Fibroblast of the aortic adventitia (primary cell): ENCODE measurements around the gene AFAP1. TPM values are rescaled to one million over a fixed set of nuclear protein-coding genes. Genes with fewer than 3 reads are reported as not detected.

Experiments
- DNase-seq: peaks from one replicate; pipeline ENCODE4 v3.0.0-alpha.2; 2010; ENCODE audit warnings: low read depth
- H3K4me3 ChIP-seq: 2 replicates; pipeline ENCODE4 v1.5.1; 2011; ENCODE audit warnings: low read depth, mild to moderate bottlenecking, control low read depth, low read length, moderate library complexity
- CTCF ChIP-seq: IDR thresholded peaks from 2 replicates; pipeline ENCODE4 v1.5.1; 2011; ENCODE audit warnings: mild to moderate bottlenecking, low read length, control low read depth, inconsistent platforms; ENCODE audit not compliant: insufficient read depth
- total RNA-seq: library from RNA; depleted of rRNA; stranded (reverse); fragments of >200 nt; gene quantifications from 2 replicates; pipeline ENCODE4 v1.2.3, GENCODE V29; 2012; ENCODE audit warnings: low replicate concordance

Gene AFAP1
- total RNA-seq, 1 donor: 66.0 TPM

- DNase-seq: no peak
- H3K4me3 ChIP-seq: no peak overlapping the region
- TF ChIP-seq CTCF: no peak
Observed at GRCh38 chr4:7984286-7984925, 44.7 kb upstream of the AFAP1 start.

GRCh38 chr4:7983296-7983695, 43.6 kb upstream of the AFAP1 start:
- no peak overlapping the region for H3K4me3 ChIP-seq
- DNase-seq: no peak
- TF ChIP-seq CTCF: no peak

DNA sequence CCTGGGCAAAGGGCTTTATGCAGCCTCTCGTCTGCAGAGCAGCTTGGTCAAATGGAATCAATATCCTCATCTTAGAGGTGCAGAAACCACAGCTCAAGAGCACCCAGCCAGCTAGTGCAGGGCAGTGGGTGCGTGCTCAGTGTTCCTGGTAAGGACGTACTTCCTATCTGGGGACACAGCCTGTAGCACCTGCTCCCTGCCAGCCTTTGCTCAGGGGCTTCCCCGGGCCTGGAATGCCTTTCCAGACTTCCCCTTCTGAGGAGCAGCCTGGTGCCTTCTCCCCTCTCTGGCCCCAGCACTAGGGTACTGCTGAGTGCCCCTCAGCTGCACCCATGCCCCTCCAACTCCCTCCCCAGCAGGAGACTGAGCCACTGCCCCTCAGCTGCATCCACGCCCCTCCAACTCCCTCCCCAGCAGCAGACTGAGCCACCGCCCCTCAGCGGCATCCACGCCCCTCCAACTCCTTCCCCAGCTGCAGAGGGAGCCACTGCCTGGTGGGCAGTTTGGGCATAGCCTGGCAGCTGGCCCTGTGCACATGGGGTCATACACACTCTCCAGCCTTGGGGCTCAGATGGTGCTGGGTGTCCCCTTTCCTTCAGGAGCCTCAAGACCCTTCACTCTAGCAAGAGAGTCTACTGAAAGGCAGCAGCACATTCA, 42.2 kb upstream of the AFAP1 start:
- no peak for TF ChIP-seq CTCF
- DNase-seq: no peak
- no peak overlapping the region for H3K4me3 ChIP-seq

DNA sequence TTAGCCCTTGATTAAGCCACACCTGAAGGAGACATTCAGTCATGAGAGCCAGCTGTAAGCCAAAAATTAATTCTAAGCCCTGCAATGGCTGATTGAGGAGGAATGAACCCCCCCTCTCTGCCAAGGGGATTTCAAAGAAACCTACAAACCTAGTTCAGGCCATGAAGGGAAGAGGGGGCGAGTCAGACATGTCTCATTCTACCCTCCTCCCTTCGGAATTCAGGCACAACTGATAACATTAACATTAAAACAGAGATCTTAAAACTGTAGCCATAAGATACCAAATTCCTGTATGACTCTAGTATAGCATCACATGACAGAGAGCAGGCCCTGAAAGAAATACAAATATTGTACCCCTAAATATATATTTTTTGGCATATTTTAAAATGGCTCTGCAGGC, 40.4 kb upstream of the AFAP1 start:
- DNase-seq: peak; percentile 58
- TF ChIP-seq CTCF: no peak
- no peak overlapping the region for H3K4me3 ChIP-seq

- H3K4me3 ChIP-seq: no peak overlapping the region
- TF ChIP-seq CTCF: no peak
- no peak for DNase-seq
Observed at GRCh38 chr4:7979652-7979968, 39.9 kb upstream of the AFAP1 start.

DNA sequence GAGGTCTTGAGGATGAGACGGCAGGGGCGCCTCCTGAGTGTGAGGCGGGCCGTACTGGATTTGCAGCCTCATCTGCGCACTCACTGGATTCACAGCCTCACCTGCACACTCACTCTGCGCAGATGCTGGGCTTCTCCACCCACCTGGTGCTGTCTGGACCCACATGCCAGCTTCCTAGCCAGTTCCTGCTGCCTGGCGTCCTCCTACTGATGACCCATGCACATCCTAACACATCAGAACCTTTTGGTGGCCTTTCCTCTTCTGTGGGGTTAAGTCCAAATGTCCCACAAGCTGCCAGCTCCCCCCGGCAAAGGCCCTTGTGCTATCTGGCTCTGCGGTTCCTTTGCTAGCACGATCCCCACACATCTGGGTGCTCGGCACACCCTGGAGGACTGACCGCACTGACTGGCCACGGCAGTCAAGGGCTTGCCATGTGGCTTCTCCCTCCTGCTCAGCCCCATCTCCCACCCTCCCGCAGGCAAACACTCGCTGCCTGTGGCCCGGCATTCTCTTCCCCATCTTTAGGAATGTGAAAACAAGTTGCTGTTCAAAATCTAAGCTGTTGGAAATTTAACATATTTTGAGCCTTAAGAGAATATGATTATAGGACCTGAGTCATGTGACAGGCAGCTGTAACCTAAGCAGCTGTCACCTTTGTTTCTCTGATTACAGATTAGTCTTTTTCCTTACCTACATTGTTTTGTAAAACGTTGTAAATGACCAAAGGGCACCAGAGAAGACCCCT, 39.4 kb upstream of the AFAP1 start:
- no peak for TF ChIP-seq CTCF
- no peak for DNase-seq
- no peak overlapping the region for H3K4me3 ChIP-seq
